DMS79 treated with DMSO at 0.1 percent for 48 hours (cell line): ENCODE measurements around the gene GRK5.

ENCODE experiments used
- DNase-seq: peaks from one replicate; lab custom pipeline; 2025; lab: John Stamatoyannopoulos, UW

GRK5 gene

DNA sequence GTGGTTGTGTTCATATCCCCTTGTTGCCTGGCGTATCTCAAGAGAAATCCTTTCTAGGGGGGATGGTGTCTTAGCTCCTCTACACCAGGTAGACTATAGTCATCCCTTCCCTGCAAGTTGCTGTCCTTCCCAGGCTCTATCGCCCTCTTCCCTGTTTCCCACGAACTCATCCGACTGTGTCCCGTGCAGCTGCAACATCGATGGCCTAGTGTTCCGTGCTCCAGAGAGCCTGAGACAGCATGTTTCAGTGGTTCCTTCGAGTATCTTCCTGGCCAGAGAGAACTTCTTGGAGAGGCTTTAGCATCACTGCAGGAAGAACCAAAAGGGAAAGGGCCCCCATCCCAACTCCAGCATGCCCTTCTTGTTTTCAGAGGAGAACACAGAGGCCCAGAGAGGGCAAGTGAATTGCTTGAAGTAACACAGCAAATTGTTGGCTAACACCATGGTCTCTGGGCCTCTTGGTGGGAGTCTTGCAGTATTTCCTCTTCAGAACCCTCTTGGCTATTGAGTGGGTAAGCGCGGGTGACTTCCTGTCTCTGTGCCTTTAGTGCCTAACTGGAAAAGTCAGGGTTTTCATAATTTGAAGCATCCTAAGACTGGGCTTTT lies 172.2 kb downstream of the GRK5 start:
- no peak for DNase-seq

DNA sequence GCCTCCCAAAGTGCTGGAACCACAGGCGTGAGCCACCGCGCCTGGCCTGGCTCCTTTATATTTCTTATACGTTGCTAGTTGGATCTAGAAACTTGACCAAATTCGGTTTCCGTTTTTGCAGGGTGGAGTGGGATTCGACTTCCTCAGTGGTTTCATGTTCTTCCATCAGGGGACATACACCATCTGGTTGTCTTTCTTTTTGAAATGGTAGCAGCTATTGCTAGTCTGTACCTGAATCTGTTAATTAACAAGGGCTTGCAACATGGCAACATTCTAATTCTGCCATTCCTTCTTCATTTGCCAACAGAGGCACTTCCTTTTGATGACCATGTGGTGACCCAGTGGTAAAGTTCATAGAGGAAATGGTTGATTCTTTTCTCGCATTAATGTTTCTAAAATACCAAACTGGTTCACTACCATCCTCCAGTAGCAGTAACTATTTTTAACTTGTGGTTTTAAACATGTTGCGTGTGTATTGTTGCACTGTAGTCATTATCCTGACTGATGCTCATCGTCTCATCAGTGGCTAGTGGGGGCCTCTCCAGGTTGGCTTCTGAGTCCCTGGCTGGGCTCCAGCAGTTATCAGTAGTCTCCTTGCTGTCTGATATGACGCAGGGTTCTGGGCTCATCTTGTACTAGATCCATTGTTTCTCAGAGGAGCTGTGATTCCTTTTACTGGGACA lies 175.9 kb downstream of the GRK5 start:
- DNase-seq: no peak

DNA sequence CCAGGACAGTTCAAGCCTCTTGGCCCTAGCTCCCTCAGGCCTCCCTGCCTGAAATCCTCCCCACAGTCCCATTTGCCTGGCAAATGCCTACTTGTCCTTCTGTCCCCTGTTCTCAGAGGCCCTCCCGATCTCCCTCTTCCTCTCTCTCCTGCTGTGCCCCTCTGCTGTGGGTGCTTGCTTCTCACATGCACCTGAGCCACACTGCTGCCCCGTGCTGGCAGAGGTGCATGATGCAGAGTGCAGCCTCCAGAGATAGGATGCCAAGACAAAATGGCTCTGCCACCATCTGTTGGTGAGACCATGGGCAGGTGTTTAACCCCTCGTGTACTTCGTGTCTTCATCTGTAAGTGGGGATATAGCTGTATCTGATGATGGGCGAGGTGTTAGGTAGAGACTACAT lies 176.8 kb downstream of the GRK5 start:
- no peak for DNase-seq

DNA sequence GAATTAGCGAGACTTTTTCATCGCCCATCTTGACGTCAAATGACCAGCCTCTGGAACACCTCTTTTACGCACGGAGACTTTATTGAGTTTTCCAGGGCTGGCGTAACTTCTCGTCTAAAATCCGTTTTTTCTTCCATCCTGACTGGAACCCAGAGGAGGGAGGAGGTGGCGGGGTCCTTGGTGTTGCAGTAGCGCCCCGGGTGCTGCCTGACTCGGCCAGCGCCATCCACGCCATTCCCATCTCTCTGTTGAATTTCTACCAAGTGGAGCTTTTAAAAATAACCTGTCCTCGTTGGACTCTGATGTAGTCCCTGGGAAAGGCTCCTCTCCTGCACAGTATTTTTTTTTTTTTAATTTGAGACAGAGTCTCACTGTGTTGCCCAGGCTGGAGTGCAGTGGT lies 179.3 kb downstream of the GRK5 start:
- DNase-seq: no peak

DNA sequence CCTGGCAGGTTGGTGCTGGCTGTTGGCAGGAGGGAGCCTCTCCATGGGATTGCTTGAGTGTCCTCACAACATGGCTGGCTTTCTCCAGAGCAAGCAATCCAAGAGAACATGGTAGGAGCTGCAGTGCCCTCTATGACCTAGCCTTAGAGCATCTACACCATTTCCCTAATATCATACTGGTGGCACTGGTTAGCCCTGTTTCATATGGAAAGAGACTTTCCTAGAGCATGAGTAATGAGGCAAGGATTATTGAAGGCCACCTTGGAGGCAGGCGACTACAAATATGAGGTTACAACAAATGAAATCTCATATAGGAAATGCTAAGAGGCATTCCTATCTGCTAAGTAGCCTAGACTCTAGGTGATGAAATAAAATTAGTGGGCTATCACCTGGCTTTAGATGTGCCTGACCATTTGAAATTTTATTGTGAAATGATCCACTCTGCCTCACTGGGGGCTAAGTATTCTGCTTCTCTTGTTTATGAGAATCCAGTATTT lies 181.5 kb downstream of the GRK5 start:
- no peak for DNase-seq

DNA sequence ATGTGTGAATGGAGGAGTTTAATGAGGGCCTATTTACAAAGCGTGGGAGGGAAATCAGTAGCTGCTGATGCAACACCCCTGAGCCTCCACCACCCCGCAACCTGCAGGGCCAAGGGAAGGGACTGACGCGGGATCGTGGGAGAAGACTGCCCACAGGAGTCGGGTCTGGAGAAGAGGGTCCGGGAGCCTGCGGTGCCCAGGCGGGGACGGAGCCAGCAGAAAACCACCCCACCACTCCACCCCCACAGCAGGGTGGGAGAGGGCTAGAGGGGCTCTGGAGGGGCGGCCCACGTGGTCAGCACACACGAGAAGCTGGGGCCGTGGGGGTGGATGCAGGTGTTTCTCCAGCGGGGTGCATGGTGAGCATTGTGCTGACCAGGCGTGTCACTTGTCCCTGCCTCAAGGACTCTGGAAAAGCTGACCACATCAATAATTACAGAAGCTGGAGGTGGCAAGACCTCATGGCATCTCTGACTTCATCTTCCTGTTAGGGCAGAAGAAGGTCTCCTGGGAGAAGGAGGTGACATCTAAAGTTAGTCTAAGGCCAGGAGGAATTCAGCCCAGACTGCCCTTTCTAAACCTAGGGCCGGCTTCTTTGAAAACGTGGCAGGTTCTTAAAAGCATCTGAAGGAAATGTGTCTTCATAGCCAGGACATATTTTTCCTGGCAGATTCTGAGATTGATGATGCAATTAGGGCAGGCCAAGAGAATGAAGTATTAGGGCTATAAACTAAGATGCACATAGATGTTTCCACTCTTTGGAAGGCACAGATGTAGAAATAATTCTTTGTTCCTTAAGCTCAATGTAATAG lies 184.3 kb downstream of the GRK5 start:
- no peak for DNase-seq

DNA sequence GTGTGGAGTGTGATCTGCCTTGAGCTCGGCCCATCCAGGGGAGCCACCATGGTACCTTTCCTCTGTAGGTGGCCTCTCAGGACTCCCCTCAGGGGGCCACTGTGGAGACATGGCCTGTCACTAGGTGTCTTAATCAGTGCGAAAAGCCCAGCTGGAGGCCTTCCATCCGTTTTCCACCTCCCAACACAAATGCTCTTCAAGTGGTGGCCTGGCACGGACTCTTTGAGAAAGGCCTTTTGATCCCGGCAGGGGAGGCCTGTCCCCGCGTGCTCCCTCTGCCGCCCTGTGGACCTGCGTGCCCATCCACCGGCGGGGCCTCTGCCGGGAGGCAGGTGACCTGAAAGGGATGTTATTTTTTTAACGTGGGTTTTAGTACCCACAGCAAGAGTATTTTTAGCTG lies 185.6 kb downstream of the GRK5 start:
- DNase-seq: no peak

DNA sequence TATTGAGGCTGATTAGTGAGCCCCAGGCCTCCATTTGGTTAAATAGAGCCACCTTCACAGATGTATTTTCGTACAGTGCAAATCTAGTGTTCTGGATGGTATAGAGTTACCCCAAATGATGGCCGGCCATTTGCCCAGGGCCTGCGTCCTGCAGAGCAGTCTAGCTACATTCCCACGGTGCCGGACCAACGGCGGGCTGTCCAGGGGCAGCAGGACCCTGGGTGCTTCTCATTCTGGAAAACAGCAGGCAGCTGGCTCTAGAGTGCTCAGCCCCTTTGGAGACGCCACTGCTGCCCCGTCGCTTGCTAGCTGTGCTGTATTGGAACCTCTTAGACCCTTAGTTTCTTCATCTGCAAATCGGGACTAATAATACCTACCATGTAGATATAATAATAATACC lies 186.1 kb downstream of the GRK5 start:
- DNase-seq: no peak

DNA sequence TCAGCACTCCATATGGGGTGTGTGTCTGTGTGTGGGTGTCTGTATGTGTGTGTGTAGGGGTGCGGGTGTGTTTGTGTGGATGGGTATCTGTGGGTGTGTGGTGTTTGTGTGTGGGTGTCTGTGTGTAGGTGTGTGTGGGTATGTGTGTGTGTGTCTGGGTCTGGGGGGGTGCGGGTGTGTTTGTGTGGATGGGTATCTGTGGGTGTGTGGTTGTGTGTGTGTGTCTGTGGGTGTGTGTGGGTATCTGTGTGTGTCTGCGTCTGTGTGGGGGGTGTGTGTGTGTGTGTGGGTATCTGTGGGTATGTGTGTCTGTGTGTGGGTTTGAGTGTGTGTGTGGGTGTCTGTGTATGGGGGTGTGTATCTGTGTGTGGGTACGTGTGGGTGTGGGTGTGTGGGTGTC lies 186.5 kb downstream of the GRK5 start:
- DNase-seq: no peak

DNA sequence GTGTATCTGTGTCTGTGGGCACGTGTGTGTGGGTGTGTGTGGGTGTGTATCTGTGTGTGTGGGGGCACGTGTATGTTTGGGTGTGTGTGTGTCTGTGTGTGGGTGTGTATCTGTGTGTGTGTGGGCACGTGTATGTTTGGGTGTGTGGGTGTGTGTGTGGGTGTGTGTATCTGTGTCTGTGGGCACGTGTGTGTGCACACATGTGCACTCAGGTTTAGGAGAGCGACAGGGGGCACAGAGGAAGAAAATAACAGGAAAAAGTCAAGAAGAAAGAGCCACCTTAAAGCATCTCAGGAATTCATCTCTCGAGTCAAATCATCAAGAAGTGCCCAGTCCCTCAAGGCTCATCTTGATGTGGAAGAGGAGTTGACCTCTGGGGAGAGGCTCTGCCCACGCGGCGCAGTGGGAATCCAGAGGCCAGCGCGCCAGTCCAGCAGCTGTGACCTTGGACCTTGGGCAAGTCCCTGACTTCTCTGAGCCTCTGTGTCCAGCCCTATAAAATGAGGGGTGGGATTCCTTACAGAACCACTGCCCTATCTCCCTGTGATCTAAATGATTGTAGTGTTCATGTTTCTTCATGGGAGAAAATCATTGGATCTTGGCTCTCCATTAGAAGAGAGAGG lies 187.4 kb downstream of the GRK5 start:
- no peak for DNase-seq

DNA sequence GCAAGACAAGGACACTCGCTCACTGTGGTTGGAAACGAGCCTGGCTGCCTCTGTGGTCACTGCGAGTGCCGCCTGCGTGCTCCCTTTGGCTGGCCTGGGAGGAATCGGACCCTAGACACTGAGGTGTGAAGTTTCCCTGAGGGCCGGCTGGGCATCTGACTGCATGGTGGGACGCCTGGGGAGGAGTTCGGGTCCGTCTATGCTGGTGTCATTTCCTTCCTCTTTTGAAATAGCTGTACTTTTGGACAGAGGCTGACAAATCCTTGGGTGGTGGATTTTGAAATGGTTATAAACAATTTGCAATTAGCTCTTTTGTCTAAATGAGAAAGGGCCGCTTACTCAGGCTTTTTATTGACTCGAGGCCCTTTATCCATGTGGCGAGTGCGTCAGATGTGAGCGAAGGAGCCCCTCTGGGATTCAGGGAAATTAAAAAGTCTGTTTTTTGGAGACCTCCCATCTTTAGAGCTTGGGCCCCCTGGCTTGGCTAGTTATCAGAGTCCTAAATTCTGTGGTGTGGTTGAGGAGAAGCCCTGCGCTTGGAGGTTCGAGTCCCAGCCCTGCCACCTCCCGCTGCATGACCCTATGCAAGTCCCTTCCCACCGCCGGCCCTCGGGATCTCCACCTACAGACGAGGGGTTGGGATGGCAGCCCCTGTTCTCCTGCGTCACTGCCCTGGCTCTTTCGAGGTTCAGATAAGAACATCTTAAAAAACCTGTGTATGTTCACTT lies 188.1 kb downstream of the GRK5 start:
- no peak for DNase-seq

DNA sequence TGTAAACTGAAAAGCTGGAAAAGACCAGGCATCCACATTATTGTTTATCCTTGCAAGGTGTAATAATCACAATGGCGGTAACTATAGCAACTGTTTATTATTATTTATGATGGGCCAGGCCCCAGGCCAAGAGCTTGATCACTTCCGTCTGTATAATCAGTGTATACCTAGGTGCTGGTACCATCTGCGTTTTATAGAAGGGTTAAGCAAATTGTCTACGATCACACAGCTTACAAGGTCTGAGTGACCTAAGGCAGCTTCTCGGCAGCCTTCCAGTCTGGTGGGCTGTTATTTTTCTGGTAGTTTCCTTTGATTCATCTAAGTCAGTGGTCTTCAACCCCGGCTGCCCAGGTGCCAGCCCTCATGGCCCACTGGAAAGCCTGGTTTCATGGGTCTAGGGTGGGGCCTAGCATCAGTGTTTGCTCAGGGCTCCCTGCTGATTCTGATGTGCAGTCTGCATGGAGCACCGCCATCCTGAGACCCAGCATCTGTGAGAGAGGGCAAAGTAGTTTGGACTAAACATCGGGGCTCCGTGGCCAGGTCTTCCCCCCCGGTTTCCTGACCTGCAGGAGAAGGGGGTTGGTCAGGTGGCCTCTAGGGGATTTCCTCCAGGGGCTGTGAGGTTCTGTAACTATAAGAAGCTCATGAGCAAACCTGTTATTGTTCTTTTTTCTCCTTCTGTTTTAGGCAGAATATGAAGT lies 188.8 kb downstream of the GRK5 start:
- DNase-seq: no peak

DNA sequence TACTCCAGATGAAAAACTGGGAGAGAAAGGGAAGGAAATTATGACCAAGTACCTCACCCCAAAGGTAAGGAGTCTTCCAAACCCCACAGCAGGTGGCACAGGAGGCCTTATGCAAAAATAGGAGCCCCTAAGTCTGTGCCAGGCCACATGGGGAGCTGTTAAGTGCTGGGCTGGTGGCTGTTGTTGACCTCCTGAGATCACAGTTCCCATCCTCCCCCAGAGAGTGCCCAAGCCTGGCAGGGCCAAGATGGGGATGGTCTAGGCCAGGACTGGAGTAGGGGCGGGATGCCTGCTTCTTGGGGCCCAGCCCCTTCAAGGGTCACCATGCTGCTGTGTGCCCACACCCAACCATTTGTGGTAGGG lies 189.3 kb downstream of the GRK5 start:
- no peak for DNase-seq

DNA sequence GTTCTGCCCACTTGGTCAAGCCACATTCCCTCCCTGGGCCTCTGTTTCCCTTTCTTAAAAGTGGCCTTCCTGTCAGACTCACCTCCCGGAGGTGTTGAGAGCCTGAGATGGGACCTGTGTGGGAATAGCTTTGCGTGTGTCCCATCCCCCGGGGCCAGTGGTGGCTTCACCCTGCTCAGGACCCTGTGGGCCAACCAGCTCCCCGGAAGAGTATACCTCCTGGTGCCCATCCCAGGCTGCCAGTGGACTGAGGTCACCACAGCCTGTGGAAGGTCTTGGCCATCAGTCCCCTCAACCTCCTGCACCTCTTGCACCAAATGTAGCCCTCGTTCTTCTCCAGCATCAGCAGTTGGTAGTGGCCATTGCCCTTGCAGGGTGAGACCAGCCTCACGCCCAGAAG lies 190.0 kb downstream of the GRK5 start:
- no peak for DNase-seq

DNA sequence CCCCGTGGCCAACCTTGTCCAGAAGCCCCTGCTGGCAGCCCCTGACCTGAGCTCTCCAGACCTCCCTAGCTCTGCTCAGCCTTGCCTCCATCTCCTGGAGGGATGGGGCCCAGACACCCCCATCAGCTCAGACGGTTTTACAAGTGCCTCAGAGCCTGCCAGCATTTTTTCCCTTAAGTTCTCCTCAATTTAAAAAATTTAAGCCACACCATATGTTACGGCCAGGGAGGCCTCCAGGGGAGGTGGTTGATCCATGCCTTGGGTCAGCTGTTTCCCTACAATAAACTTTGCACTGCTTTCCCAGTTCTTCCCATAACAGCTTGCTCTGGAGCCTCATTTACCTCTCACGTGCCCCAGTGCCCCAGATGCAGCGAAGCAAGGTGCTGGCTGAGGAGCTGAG lies 191.6 kb downstream of the GRK5 start:
- no peak for DNase-seq

DNA sequence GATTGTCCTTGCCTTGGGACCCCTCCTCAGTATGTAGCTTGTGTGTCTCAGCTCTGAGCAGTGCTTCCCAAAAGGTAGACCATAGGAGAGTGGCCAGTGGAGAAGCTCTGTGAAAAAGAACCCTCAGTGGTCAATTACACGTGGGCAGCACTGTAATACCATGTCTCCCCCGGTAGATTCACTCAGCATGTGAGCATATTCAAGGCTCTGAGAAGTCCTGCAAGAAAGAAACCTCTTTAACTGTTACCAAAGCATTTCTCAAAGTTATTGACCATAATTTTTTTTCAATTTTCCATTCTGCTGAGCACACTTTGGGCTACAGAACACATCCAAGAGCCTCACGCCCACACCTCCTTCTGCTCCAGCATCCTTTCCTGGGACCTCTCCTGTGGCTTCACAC lies 192.1 kb downstream of the GRK5 start:
- DNase-seq: no peak

DNA sequence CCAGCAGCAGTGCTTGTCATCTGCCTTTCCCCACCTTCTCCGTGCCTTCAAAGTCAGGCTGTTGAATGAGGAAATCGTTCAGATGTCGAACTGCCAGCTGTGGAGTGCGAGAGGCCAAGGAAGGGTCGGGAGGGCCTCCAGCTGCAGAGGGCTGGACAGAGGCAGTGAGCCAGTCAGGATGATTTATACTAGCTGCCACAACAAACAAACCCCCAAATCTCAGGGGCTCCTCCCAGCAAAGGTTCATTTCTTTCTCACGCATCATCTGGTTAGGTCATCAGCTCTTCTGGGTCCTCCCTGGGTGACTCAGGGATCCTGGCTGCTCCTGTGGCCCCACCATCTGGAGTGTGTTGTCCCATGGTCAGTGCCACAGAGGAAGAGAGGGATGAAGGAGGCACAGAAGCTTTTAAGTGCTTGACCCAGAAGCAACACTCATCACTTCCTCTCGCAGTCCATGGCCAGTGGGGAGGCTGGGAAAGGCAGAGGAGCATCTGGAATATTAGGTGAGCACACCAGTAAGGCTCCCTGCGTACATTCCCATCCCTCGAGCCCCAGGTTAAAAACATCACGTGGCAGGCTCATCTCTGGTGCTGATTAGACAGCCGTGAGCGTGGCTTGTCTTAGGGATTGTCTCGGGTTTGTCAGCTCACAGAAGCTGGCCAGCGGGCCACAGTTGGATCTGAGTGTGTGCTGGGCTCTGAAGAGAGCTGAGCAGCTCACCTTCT lies 194.5 kb downstream of the GRK5 start:
- no peak for DNase-seq

DNA sequence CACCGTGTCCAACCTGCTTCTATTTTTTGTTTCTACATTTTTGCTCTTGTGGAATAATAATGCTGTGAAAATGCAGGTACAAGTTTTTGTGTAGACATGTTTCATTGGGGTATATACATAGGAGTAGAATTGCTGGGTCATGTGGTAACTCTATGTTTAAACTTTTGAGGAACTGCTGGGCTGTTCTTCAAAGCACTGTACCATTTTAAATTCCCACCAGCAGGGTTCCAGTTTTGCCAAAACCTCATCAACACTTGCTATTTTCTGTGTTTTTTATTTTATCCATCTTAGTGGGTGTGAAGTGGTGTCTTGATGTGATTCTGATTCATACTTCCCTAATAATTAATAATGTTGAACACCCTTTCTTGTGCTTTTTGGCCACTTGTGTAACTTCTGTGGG lies 196.6 kb downstream of the GRK5 start:
- DNase-seq: no peak

DNA sequence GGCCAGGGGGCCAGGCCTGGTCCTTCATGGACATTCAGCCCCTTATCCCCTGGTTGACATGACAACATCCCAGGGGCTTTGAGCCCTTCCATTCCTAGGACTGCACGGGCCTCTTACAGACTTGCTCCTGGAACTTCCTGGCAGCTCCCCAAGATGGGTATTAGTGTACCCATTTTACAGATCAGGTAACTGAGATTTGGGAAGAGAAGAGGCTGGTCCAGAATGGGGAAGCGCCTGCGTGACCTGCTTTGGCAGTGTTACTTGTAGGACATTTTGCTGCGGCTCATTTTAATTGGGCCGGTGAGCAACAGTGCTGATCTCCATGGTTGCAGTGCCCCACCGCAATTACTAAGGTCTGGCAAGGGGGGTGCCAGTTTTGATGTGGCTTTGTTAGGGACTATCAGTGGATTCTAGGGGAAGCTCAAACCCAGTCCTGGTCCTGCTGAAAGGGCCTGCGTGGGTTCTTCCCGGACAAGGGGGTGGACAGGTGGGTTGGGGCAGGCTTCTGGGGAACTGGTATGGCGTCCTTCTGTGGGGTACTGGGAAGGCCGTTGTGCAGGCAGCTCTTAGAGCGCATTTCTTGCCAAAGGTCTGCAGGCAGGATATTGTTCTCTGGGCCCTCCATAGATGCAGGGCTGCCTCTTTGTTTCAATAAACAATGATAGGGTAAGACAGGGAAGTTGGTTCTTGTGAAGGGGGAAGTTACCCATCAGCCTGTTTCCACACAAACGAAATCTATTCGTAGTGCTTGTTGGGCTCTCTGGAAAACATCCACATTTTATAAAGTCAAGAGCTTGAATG lies 197.5 kb downstream of the GRK5 start:
- DNase-seq: no peak

DNA sequence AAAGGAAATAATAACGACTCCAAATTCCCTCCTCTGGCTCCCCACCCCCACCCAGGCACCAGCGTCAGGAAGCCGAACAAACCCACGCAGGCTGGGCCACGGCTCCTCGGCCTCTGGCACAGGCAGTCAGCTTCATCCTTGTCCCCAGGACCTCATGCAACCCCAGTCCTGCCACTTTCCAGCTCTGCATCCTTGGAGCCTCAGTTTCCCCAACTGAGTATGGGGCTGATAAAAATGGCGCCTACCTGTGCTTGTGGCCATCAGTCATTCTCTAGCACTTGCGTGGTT lies 198.1 kb downstream of the GRK5 start:
- DNase-seq: no peak
